Esophagus squamous epithelium (tissue), 4 donors: Measurements from ENCODE around the gene PCNP.
"Not testable (repeated sequence)": the region's sequence is repeated elsewhere in the genome, so short reads cannot be mapped to it uniquely, and the experiment has no call there.

Experiments
- POLR2A ChIP-seq, 4 donors: fragments of 450-650 bp; IDR thresholded peaks; one replicate each; pipeline ENCODE4 v1.6.1; 2017; ENCODE audit warnings: antibody characterized with exemption in 4 of 4, mild to moderate bottlenecking in 4 of 4, moderate library complexity in 3 of 4
- TF ChIP-seq, protein P1 (sequence below), 6 experiments: fragments of 450-650 bp in 4 of 6; fragments of 200-600 bp in 2 of 6; sonication (generic) in 2 of 6; IDR thresholded peaks; one replicate each; pipeline ENCODE4 v1.5.1; 2016 to 2019; ENCODE audit warnings: antibody characterized with exemption in 6 of 6, mild to moderate bottlenecking in 4 of 6, moderate library complexity in 4 of 6

DNA sequence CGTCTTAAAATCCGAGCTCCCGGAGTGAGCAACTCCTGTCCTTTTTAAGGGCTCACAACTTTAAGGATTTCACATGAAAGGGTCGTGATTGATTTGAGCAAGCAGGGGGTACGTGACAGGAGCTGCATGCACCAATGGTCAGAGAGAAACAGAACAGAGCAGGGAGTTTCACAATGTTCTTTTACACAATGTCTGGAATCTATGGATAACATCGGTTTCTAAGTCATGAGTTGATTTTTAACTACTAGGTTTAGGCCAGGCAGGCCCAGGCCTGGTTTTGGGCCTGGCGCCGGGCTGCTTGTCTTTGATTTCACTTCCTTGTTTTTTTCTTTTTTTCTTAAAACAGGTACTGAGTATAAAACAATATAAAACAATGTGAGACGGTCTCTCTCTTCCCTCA, 39.0 kb downstream of the PCNP start:
- not testable (repeated sequence) for TF ChIP-seq POLR2A (IDR thresholded peaks at IDR 0.05)
- TF ChIP-seq, protein P1, sequence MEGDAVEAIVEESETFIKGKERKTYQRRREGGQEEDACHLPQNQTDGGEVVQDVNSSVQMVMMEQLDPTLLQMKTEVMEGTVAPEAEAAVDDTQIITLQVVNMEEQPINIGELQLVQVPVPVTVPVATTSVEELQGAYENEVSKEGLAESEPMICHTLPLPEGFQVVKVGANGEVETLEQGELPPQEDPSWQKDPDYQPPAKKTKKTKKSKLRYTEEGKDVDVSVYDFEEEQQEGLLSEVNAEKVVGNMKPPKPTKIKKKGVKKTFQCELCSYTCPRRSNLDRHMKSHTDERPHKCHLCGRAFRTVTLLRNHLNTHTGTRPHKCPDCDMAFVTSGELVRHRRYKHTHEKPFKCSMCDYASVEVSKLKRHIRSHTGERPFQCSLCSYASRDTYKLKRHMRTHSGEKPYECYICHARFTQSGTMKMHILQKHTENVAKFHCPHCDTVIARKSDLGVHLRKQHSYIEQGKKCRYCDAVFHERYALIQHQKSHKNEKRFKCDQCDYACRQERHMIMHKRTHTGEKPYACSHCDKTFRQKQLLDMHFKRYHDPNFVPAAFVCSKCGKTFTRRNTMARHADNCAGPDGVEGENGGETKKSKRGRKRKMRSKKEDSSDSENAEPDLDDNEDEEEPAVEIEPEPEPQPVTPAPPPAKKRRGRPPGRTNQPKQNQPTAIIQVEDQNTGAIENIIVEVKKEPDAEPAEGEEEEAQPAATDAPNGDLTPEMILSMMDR (IDR thresholded peaks at IDR 0.05): not testable (repeated sequence)
